ENCODE data around the gene SFXN2. TPM values are rescaled to one million over a fixed set of nuclear protein-coding genes. Genes with fewer than 3 reads are reported as not detected.

The SFXN2 gene
- total and polyA plus RNA-seq, 8 donors = 15.7 to 21.0 (median 17.9) TPM

DNA sequence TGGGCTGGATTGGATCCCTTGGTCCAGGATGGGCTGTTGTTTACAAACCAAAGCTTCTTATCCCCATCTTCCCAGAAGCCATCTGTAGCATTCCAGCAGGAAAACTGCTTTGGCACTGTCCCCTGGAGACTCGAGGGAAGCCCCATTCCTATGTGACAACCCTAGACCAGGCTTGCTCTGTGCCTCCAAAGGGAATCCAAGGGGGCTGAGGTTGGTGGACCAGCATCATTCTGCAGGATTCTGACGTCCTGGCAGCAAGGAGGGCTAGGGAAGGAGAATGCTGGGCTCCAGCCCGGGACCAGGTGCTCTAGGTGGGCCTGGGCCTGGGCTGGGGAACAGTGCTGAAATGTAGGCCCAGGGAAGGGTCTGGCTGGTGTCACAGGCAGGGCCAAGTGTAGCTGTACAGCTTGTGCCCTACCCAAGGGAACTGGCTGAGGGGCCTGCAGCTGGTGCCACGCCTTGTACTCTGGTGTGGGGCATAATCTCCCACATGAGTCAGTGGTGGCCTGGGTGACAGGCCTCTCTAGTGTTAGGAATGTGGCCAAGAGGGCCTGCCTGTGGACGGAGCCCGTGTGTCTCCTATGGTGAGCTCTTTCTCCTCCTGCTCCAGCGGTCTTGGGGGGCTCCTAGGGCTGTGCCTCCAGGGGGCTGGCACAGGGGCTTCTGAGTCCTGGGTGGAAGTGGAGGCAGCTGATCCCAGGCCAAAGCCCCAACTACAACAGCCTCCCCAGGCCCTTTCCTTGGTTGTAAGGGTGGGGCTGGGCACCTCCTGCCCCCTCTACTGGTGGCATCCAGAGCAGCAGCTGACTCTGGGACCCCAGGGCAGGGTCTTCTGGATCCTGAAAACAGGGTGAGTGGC lies 45.0 kb upstream of the SFXN2 start:
- intact Hi-C loops (cut with DNase I) = no loop called here
- TF ChIP-seq, protein P1, sequence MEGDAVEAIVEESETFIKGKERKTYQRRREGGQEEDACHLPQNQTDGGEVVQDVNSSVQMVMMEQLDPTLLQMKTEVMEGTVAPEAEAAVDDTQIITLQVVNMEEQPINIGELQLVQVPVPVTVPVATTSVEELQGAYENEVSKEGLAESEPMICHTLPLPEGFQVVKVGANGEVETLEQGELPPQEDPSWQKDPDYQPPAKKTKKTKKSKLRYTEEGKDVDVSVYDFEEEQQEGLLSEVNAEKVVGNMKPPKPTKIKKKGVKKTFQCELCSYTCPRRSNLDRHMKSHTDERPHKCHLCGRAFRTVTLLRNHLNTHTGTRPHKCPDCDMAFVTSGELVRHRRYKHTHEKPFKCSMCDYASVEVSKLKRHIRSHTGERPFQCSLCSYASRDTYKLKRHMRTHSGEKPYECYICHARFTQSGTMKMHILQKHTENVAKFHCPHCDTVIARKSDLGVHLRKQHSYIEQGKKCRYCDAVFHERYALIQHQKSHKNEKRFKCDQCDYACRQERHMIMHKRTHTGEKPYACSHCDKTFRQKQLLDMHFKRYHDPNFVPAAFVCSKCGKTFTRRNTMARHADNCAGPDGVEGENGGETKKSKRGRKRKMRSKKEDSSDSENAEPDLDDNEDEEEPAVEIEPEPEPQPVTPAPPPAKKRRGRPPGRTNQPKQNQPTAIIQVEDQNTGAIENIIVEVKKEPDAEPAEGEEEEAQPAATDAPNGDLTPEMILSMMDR (IDR thresholded peaks at IDR 0.05) = peak in 1 of 2 donors; percentile 20
- DNase-seq (peak in 2 of 4 donors; percentile 73 to 86), ATAC-seq (peak; percentile 81)
- no peaks in the 10 kb centered on the region for H3K36me3 ChIP-seq
- peak overlapping the region; percentile 44 to 60 for H3K27ac ChIP-seq
- no peaks in the 10 kb centered on the region for H3K27me3 ChIP-seq
- no peaks in the 10 kb centered on the region for H3K9me3 ChIP-seq
- no peak overlapping the region for H3K4me3 ChIP-seq
- H3K4me1 ChIP-seq = peaks cover 24 to 42% of the 10 kb centered on the region in 2 donors

DNA sequence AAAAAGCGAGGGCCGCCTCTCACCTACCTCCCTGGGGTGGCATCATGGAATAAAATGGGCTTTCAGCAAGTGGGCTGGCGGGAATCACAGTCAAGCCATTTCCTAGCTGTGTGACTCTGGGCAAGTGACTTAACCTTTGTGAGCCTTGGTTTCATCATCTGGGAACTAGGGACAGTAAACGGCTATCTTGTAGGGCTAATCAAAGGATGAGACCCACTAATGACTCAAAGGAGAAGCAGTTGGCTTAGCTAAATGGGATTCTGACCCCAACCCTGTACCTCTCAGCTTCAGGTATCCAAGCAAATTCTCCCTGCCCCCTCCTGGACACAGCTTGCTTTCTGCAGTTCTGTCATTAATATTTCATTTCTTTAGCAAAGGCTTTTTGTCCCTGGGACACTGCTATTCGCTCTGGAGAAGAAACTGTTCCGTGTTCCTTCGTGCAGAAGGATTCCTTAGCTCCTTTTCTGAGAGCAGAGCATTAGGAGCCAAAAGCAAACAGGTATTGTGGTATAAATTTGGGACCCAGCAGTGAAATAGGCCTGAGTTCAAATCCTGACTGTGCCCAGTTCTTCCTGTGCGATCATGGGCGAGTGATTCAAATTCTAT lies 44.3 kb upstream of the SFXN2 start:
- Histone ChIP-seq H3K4me1 (peaks cover 32 to 49% of the 10 kb centered on the region in 2 donors), H3K9me3 (no peaks in the 10 kb centered on the region), H3K27me3 (no peaks in the 10 kb centered on the region), H3K36me3 (no peaks in the 10 kb centered on the region), H3K27ac (peak overlapping the region; percentile 44 to 60), H3K4me3 (no peak overlapping the region)
- TF ChIP-seq, protein P1 (IDR thresholded peaks at IDR 0.05) = peak in 1 of 2 donors; percentile 22
- intact Hi-C loops (cut with DNase I) = no loop called here
- ATAC-seq (no peak), DNase-seq (peak in 1 of 4 donors; percentile 1)

DNA sequence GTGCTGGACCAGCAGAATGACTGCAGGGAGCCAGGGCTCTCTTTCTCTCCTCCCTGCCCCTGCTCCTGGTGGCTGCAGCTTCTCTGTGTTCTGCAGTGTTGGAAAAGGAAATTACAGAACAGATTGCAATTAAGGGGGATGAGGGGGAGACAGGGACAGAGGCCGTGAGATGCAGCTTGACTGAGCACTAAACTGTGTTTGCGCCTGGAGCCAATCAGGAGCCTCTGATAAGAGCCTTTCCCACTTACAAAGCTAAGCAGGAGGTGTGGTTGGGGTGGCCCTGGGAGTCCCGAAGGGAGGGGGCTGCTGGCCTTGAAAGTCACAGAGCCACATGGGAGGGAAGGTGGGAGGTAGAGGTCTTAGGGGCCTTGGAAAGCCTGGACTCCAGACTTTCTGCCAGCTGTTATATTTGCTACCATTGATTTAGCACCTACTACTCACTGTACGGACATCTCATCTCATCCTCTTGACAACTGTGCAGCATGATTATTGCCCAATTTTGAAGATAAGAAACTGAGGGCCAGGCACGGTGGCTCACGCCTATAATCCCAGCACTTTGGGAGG lies 43.5 kb upstream of the SFXN2 start:
- H3K4me3 ChIP-seq = no peak overlapping the region
- intact Hi-C loops (cut with DNase I) = no loop called here

DNA sequence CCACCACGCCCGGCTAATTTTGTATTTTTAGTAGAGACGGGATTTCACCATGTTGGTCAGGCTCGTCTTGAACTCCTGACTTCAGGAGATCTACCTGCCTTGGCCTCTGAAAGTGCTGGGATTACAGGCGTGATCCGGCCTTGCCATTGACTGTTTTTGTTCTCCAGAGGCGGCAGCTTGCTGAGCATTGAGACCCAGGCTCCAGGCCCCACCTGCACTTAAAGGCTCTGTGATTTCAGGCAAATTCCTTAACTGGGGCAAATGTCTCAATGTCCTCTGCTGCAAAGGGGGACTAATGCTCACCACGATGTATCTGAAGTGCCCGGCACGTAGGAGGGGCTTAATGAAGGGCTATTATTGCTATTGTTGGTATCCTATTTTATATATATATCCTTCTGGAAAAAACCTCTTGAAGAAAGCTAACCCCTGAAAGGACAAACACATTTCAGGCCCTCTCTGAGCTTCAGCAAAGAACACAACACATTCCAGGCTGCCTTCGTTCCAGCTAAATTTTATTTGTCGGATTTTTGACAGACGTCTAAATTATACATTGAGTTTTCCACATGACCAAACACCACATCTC lies 41.1 kb upstream of the SFXN2 start:
- peak overlapping the region; percentile 82 to 94 for H3K27ac ChIP-seq
- intact Hi-C loops (cut with DNase I) = no loop called here
- no peaks in the 10 kb centered on the region for H3K36me3 ChIP-seq
- no peak for ATAC-seq
- peak in 1 of 4 donors; percentile 17 for DNase-seq
- TF ChIP-seq, protein P1 (IDR thresholded peaks at IDR 0.05) = no peak
- H3K4me3 ChIP-seq = no peak overlapping the region
- no peaks in the 10 kb centered on the region for H3K9me3 ChIP-seq
- peaks cover 57 to 78% of the 10 kb centered on the region in 2 donors for H3K4me1 ChIP-seq
- no peaks in the 10 kb centered on the region for H3K27me3 ChIP-seq

More for the DNA sequence above, 43.5 kb upstream of the SFXN2 start:
- ATAC-seq = no peak
- Histone ChIP-seq H3K4me1 (peaks cover 40 to 57% of the 10 kb centered on the region in 2 donors), H3K36me3 (no peaks in the 10 kb centered on the region), H3K9me3 (no peaks in the 10 kb centered on the region), H3K27ac (no peak overlapping the region), H3K27me3 (no peaks in the 10 kb centered on the region)
- TF ChIP-seq, protein P1 (IDR thresholded peaks at IDR 0.05) = no peak
- DNase-seq = peak in 2 of 4 donors; percentile 26 to 33
